PFSK-1 (cell line): ENCODE data around the gene PTGDS.

Experiments used
- FOXP2 ChIP-seq: optimal IDR thresholded peaks from 2 replicates; pipeline ENCODE3; 2011; ENCODE audit warnings: borderline replicate concordance, control low read depth, inconsistent platforms; ENCODE audit not compliant: insufficient read depth; ENCODE audit errors: extremely low read length, extremely low read depth
- POLR2AphosphoS5 ChIP-seq: IDR thresholded peaks from 2 replicates; pipeline ENCODE4 v1.6.1; 2012; ENCODE audit warnings: low read depth, mild to moderate bottlenecking, control low read depth, low read length, moderate library complexity
- SIN3A ChIP-seq: IDR thresholded peaks from 2 replicates; pipeline ENCODE4 v1.6.1; 2012; ENCODE audit warnings: mild to moderate bottlenecking, low read length, moderate library complexity, borderline replicate concordance; ENCODE audit not compliant: insufficient read depth
- TAF1 ChIP-seq: IDR thresholded peaks from 2 replicates; pipeline ENCODE4 v1.6.1; 2012; ENCODE audit warnings: low read length, control low read depth, borderline replicate concordance; ENCODE audit not compliant: insufficient read depth
- TF ChIP-seq, protein P1 (sequence below), 2 experiments: IDR thresholded peaks; 2 replicates each; pipeline versions ENCODE4 v1.6.1 to v1.8.0; 2011 to 2012; ENCODE audit warnings: low read depth in 2 of 2, low read length in 2 of 2, control low read depth in 1 of 2, inconsistent platforms in 1 of 2, mild to moderate bottlenecking in 1 of 2, moderate library complexity in 1 of 2; ENCODE audit not compliant: insufficient read depth in 1 of 2

PTGDS gene

DNA sequence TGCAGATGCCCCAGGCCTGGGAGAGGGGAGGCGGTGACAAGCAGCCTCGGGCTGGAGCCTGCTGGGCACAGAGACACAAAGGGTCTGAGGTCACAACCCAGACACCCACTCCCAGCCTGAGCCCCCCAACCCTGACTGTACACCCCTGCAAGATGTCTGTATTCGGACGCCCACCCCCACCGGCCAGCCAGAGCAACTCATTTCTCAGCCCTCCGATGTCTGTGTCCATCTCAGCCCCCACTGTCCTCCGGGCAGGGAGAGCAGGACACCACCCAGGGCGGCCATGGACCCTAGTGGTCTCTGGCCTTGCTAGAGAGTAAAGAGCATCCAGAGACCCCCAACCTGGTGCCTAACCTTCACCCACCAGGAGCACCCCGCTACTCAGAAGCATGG, 21.4 kb upstream of the PTGDS start:
- TF ChIP-seq TAF1 (no peak), POLR2AphosphoS5 (no peak)

GRCh38 chr9:136956604-136957003, 20.7 kb upstream of the PTGDS start:
- TF ChIP-seq TAF1 (no peak), SIN3A (no peak), POLR2AphosphoS5 (no peak), FOXP2 (no peak)
- TF ChIP-seq, protein P1, sequence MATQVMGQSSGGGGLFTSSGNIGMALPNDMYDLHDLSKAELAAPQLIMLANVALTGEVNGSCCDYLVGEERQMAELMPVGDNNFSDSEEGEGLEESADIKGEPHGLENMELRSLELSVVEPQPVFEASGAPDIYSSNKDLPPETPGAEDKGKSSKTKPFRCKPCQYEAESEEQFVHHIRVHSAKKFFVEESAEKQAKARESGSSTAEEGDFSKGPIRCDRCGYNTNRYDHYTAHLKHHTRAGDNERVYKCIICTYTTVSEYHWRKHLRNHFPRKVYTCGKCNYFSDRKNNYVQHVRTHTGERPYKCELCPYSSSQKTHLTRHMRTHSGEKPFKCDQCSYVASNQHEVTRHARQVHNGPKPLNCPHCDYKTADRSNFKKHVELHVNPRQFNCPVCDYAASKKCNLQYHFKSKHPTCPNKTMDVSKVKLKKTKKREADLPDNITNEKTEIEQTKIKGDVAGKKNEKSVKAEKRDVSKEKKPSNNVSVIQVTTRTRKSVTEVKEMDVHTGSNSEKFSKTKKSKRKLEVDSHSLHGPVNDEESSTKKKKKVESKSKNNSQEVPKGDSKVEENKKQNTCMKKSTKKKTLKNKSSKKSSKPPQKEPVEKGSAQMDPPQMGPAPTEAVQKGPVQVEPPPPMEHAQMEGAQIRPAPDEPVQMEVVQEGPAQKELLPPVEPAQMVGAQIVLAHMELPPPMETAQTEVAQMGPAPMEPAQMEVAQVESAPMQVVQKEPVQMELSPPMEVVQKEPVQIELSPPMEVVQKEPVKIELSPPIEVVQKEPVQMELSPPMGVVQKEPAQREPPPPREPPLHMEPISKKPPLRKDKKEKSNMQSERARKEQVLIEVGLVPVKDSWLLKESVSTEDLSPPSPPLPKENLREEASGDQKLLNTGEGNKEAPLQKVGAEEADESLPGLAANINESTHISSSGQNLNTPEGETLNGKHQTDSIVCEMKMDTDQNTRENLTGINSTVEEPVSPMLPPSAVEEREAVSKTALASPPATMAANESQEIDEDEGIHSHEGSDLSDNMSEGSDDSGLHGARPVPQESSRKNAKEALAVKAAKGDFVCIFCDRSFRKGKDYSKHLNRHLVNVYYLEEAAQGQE (IDR thresholded peaks at IDR 0.05; ENCODE audit: insufficient read depth in 1 of 2, low read depth in 2 of 2, low read length in 2 of 2), result no peak

- no peak for TF ChIP-seq SIN3A
- TF ChIP-seq TAF1, result no peak
- TF ChIP-seq, protein P1 (IDR thresholded peaks at IDR 0.05; ENCODE audit: insufficient read depth in 1 of 2, low read depth in 2 of 2, low read length in 2 of 2), result no peak
- no peak for TF ChIP-seq FOXP2
- no peak for TF ChIP-seq POLR2AphosphoS5
These were observed 19.8 kb upstream of the PTGDS start for GRCh38 chr9:136957461-136957860.

GRCh38 chr9:136957901-136958300, 19.4 kb upstream of the PTGDS start:
- TF ChIP-seq, protein P1 (IDR thresholded peaks at IDR 0.05; ENCODE audit: insufficient read depth in 1 of 2, low read depth in 2 of 2, low read length in 2 of 2), result no peak

GRCh38 chr9:136958473-136958872, 18.8 kb upstream of the PTGDS start:
- TF ChIP-seq, protein P1 (IDR thresholded peaks at IDR 0.05; ENCODE audit: insufficient read depth in 1 of 2, low read depth in 2 of 2, low read length in 2 of 2), result no peak
- no peak for TF ChIP-seq TAF1
- TF ChIP-seq FOXP2, result no peak
- no peak for TF ChIP-seq SIN3A
- TF ChIP-seq POLR2AphosphoS5, result no peak
